Pancreas (tissue), 10 donors: ENCODE results near the gene SND1. TPM values are rescaled to one million over a fixed set of nuclear protein-coding genes. Genes with fewer than 3 reads are reported as not detected.
A peak's percentile ranks its signal among the peaks of the same experiment; 100 is the strongest.

Experiments used
- ATAC-seq, 4 donors: fragments of 200-7000 bp; cut with Tn5 transposase; one replicate each; pipeline versions ENCODE4 v1.8.0 to v1.9.1; 2020; ENCODE audit warnings: mild to moderate bottlenecking in 4 of 4, moderate library complexity in 4 of 4
- DNase-seq, 6 donors: peaks; one replicate each; pipeline ENCODE4 v3.0.0-alpha.2; 2020
- FAIRE-seq: peaks from 2 replicates; lab custom pipeline; 2012; peaks lifted over from hg19 to GRCh38; lab: Jason Lieb, UNC
- H3K27ac ChIP-seq, 4 donors: fragments of 200-600 bp; sonication (generic); 1 replicate in 3 of 4; 2 replicates in 1 of 4; pipeline versions ENCODE4 v1.5.0 to v1.8.0; 2020
- H3K27me3 ChIP-seq, 4 donors: fragments of 200-600 bp; one replicate each; pipeline ENCODE4 v1.8.0; 2021
- H3K36me3 ChIP-seq, 3 donors: fragments of 200-600 bp; sonication (generic) in 1 of 3; one replicate each; pipeline versions ENCODE4 v1.5.0 to v1.8.0; 2020 to 2021
- H3K4me1 ChIP-seq, 3 donors: fragments of 200-600 bp; one replicate each; pipeline ENCODE4 v1.8.0; 2021
- H3K4me3 ChIP-seq, 4 donors: fragments of 200-600 bp; sonication (generic) in 2 of 4; one replicate each; pipeline versions ENCODE4 v1.5.0 to v1.8.0; 2020 to 2021
- H3K9me3 ChIP-seq, 4 donors: fragments of 200-600 bp; one replicate each; pipeline ENCODE4 v1.8.0; 2021
- WGBS, 2 donors: extraction: QIAGEN DNeasy Blood & Tissue Kit; methylation state at CpG; one replicate each; pipeline ENCODE4 v1.1.7; 2013; 5-methylcytosine and 5-hydroxymethylcytosine counted together
- intact Hi-C, 3 donors: fragments of 100-400 bp; cut with DNase I; formaldehyde crosslinking; loops; one replicate each; pipeline versions ENCODE4 v1.11.1 to v1.14.2; 2022
- polyA plus RNA-seq, 2 donors: library from polyadenylated mRNA; stranded (reverse); fragments of 200-250 nt; gene quantifications; one replicate each; pipeline ENCODE4 v1.2.3, GENCODE V29; 2013
- total RNA-seq, 6 donors: library from RNA; stranded (reverse); fragmentation: NEBNext Ultra II Directional in 4 of 6; extraction: Animal tissue kit (Norgen Biotek cat#: 25700) in 4 of 6; gene quantifications; one replicate each; pipeline versions ENCODE4 v1.2.1 to v1.2.4, GENCODE V29; 2021 to 2023
- TF ChIP-seq, protein P1 (sequence below), 4 donors: fragments of 200-600 bp; sonication (generic) in 3 of 4; IDR thresholded peaks; one replicate each; pipeline versions ENCODE4 v1.5.0 to v1.8.0; 2021; ENCODE audit warnings: antibody characterized with exemption in 4 of 4
- donor health status: healthy with polysubstance abuse.
- donor health status: DM: no; HTN: no; CAD: no; lungs with moderate emphysema.
- donor health status: DM: no; HTN: no; CAD: no.
- donor health status: control.
- donor health status: control.
- donor health status: Bipolar disorder and iron deficiency.
- donor health status: DM: yes; HTN: yes; CAD: no.
- donor health status: DM: no; HTN: no; CAD: no.
- donor health status: DM: no; HTN: no; CAD: no.
- donor health status: DM: yes; HTN: yes; CAD: no.

Gene SND1
- total and polyA plus RNA-seq, 8 donors: 84.1 to 308 (median 225) TPM

DNA sequence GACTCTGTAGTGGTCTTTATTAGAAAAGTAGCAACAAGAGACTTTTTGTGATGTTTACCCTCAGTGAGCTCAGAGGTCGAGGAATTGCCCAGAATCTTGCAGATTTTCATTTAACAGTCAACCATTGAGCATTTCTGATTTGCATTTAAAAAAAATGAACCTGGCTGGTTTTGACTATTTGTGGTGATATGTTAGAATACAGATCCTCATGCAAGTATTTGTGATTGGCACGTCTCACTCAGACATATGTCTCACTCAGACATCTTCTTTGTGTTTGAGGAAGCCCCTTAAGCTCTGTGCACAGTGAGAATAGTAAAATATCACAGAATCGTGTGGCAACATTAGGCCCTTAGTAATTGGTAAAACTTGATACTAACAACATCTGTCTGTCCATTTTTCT is 113.2 kb downstream of the SND1 start:
- FAIRE-seq: no peak
- 86 to 89% methylated on average over 3 of the region's 3 CpGs for WGBS, 2 donors

DNA sequence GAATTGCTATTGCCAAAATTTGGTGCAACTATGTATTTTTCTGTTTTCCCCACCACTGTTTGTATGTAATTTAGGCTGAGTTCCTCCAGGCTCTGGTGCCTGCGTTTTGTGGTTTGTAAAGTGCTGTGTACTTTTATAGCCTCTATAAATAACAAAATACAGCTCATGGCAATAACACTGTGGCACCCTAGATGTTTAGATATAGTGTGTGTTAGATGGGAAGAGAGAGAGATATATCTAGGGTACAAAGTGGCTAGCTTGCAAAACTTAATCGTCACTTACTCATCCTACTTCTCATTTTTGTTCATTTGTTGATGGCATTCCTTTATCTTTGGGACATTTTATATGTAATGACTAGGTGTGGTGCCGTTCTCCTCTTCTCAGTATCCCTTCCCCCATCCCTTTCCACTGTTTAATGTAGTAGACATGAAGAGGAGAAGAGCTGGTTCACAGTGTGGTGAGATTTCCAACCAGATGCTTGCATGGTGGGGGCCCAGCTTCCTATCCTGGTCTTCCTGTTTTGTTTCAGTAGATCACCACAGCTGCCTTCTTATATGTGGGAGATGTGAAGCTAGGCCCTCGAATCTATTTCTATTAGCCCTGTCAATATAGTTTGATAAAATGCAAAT is 115.0 kb downstream of the SND1 start:
- Histone ChIP-seq H3K27me3 (no peaks in the 10 kb centered on the region), H3K9me3 (no peaks in the 10 kb centered on the region), H3K27ac (no peak overlapping the region), H3K4me3 (no peak overlapping the region), H3K36me3 (no peaks in the 10 kb centered on the region), H3K4me1 (peaks cover 4 to 17% (median 15%) of the 10 kb centered on the region in 3 donors)
- intact Hi-C loops: no loop called here
- FAIRE-seq: no peak
- no peak for ATAC-seq
- TF ChIP-seq, protein P1, sequence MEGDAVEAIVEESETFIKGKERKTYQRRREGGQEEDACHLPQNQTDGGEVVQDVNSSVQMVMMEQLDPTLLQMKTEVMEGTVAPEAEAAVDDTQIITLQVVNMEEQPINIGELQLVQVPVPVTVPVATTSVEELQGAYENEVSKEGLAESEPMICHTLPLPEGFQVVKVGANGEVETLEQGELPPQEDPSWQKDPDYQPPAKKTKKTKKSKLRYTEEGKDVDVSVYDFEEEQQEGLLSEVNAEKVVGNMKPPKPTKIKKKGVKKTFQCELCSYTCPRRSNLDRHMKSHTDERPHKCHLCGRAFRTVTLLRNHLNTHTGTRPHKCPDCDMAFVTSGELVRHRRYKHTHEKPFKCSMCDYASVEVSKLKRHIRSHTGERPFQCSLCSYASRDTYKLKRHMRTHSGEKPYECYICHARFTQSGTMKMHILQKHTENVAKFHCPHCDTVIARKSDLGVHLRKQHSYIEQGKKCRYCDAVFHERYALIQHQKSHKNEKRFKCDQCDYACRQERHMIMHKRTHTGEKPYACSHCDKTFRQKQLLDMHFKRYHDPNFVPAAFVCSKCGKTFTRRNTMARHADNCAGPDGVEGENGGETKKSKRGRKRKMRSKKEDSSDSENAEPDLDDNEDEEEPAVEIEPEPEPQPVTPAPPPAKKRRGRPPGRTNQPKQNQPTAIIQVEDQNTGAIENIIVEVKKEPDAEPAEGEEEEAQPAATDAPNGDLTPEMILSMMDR (IDR thresholded peaks at IDR 0.05): no peak
- 78 to 79% methylated on average over 4 of the region's 4 CpGs for WGBS, 2 donors
- no peak for DNase-seq

More for the DNA sequence above, 113.2 kb downstream of the SND1 start:
- Histone ChIP-seq H3K36me3 (no peaks in the 10 kb centered on the region), H3K4me1 (peaks cover 5 to 21% (median 13%) of the 10 kb centered on the region in 3 donors), H3K27me3 (no peaks in the 10 kb centered on the region), H3K9me3 (no peaks in the 10 kb centered on the region), H3K27ac (no peak overlapping the region), H3K4me3 (no peak overlapping the region)
- TF ChIP-seq, protein P1 (IDR thresholded peaks at IDR 0.05): no peak
- DNase-seq (no peak), ATAC-seq (no peak)
- intact Hi-C loops: no loop called here

DNA sequence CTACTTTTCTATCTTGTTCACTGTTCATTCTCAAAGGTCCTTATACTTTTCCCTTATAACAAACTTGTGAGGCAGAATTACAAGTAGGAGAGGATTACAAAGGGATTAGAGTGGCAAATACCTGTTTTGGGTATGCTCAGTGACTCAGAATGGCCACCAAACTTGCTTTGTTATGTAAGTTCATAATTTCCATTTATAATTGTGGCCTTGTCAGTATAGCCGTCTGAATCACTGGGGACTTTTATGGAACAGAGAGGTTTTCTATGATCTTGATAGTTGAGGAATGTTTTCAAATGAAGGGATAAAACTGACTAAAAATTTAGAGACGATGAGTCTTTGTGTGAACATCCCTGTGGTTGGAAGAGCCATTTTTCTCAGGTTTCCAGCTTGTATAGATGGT is 116.2 kb downstream of the SND1 start:
- H3K9me3 ChIP-seq: no peaks in the 10 kb centered on the region
- TF ChIP-seq, protein P1 (IDR thresholded peaks at IDR 0.05): no peak
- peaks cover 4 to 17% (median 15%) of the 10 kb centered on the region in 3 donors for H3K4me1 ChIP-seq
- no peak for DNase-seq
- ATAC-seq: peak in 1 of 4 donors; percentile 11
- no peak overlapping the region for H3K27ac ChIP-seq
- no peaks in the 10 kb centered on the region for H3K27me3 ChIP-seq
- intact Hi-C loops: no loop called here
- WGBS, 2 donors: 83 to 88% methylated on average over 2 of the region's 2 CpGs
- H3K4me3 ChIP-seq: no peak overlapping the region
- FAIRE-seq: no peak
- H3K36me3 ChIP-seq: no peaks in the 10 kb centered on the region

DNA sequence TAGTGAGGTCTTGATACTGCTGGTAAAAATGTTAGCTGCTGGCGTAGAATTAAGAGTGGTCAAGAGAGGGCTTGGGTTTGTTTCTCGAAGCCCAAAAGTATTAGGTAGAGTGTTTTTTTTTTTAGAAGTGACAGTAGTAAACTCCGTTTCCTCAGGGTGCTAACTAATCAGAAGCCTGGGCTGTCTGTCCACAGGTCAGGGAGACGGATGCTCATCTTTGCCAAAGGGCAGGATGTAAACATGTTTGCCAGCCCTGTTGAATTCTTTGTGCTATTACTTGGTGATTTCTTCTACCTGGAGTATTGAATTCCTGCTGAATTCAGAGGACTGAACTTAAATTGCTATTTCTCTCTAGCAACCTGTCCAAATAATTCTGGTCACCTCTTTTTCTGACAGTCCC is 117.1 kb downstream of the SND1 start:
- no peak overlapping the region for H3K4me3 ChIP-seq
- no peaks in the 10 kb centered on the region for H3K9me3 ChIP-seq
- ATAC-seq: no peak
- H3K36me3 ChIP-seq: no peaks in the 10 kb centered on the region
- H3K27ac ChIP-seq: no peak overlapping the region
- intact Hi-C loops: no loop called here
- H3K27me3 ChIP-seq: no peaks in the 10 kb centered on the region
- no peak for FAIRE-seq
- 79 to 86% methylated on average over 4 of the region's 4 CpGs for WGBS, 2 donors
- TF ChIP-seq, protein P1 (IDR thresholded peaks at IDR 0.05): no peak
- peaks cover 4 to 17% (median 15%) of the 10 kb centered on the region in 3 donors for H3K4me1 ChIP-seq
- DNase-seq: no peak

DNA sequence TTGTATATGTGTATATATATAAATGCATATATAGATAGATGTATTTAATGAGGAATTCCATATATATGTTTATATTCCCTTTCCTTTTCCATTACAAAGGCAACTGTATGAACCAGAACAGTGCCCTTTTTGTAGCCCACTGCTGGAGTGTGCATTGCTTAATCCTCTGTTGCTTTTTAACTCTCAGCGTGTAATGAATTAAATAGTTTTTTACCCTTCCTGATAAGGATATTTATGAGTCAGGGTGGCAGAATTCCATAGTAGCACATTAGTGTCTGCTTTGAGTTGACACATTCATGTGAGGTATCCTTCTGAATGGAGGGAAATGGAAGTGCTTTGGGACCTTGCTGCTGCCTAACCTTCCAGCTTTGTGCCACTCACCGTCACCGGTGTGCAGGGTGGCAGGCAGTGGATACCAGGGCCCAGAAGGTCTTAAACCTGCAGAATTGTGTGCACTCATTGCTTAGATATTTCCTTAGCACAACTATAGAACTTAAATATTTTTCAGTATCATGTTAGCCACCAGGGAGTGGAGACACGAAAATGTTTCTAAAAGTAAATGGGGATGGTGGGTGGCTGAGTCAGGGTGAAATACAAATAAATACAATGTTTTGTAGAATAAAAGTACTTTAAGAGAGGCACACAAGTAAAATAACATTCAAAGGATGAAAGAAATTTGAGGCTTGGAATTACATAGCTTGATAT is 117.9 kb downstream of the SND1 start:
- Histone ChIP-seq H3K27ac (no peak overlapping the region), H3K4me3 (no peak overlapping the region), H3K9me3 (no peaks in the 10 kb centered on the region), H3K4me1 (peaks cover 4 to 17% (median 15%) of the 10 kb centered on the region in 3 donors), H3K36me3 (no peaks in the 10 kb centered on the region), H3K27me3 (no peaks in the 10 kb centered on the region)
- TF ChIP-seq, protein P1 (IDR thresholded peaks at IDR 0.05): no peak
- FAIRE-seq (no peak), DNase-seq (no peak), ATAC-seq (peak in 3 of 4 donors; percentile 23 to 63 (median 42))
- intact Hi-C loops: no loop called here
- WGBS, 2 donors: 60 to 70% methylated on average over 4 of the region's 4 CpGs
